Parathyroid adenoma (tissue), 2 donors: ENCODE data around the gene TBC1D7.

Source experiments
- H2AFZ ChIP-seq: fragments of 300-600 bp; sonication (generic); one replicate; pipeline ENCODE4 v1.7.0; 2017; ENCODE audit warnings: antibody characterized with exemption, mild to moderate bottlenecking
- H3K27ac ChIP-seq: fragments of 300-600 bp; sonication (generic); one replicate; pipeline ENCODE4 v1.7.0; 2017
- H3K27me3 ChIP-seq: fragments of 300-600 bp; sonication (generic); one replicate; pipeline ENCODE4 v1.7.0; 2017; ENCODE audit warnings: low read length; ENCODE audit not compliant: control insufficient read depth, insufficient read depth
- H3K36me3 ChIP-seq: fragments of 300-600 bp; sonication (generic); one replicate; pipeline ENCODE4 v1.7.0; 2017; ENCODE audit warnings: low read length; ENCODE audit not compliant: control insufficient read depth, insufficient read depth
- H3K4me1 ChIP-seq: fragments of 300-600 bp; sonication (generic); one replicate; pipeline ENCODE4 v1.7.0; 2017; ENCODE audit warnings: control low read depth
- H3K4me2 ChIP-seq: fragments of 300-600 bp; sonication (generic); one replicate; pipeline ENCODE4 v1.7.0; 2017; ENCODE audit warnings: low read length
- H3K4me3 ChIP-seq: fragments of 300-600 bp; sonication (generic); one replicate; pipeline ENCODE4 v1.7.0; 2017; ENCODE audit warnings: low read depth, low read length
- H3K79me2 ChIP-seq: fragments of 300-600 bp; sonication (generic); one replicate; pipeline ENCODE4 v1.7.0; 2017; ENCODE audit warnings: control low read depth
- H3K9ac ChIP-seq: fragments of 300-600 bp; sonication (generic); one replicate; pipeline ENCODE4 v1.7.0; 2017; ENCODE audit warnings: mild to moderate bottlenecking
- H3K9me3 ChIP-seq: fragments of 300-600 bp; sonication (generic); one replicate; pipeline ENCODE4 v1.7.0; 2017; ENCODE audit warnings: low read length; ENCODE audit not compliant: control insufficient read depth
- CTCF ChIP-seq: fragments of 300-600 bp; sonication (generic); IDR thresholded peaks from one replicate; pipeline ENCODE4 v1.7.0; 2017; ENCODE audit warnings: antibody characterized with exemption, mild to moderate bottlenecking
- donor health status: primary hyperparathyroidism.

TBC1D7 gene

GRCh38 chr6:13348334-13349113 is 20.2 kb upstream of the TBC1D7 start:
- Histone ChIP-seq H2AFZ (no peak overlapping the region), H3K79me2 (no peaks in the 10 kb centered on the region), H3K36me3 (no peaks in the 10 kb centered on the region), H3K4me2 (no peak overlapping the region), H3K4me1 (no peaks in the 10 kb centered on the region), H3K4me3 (no peak overlapping the region), H3K27me3 (no peaks in the 10 kb centered on the region), H3K27ac (no peak overlapping the region), H3K9ac (no peak overlapping the region), H3K9me3 (no peaks in the 10 kb centered on the region)
- no peak for TF ChIP-seq CTCF

DNA sequence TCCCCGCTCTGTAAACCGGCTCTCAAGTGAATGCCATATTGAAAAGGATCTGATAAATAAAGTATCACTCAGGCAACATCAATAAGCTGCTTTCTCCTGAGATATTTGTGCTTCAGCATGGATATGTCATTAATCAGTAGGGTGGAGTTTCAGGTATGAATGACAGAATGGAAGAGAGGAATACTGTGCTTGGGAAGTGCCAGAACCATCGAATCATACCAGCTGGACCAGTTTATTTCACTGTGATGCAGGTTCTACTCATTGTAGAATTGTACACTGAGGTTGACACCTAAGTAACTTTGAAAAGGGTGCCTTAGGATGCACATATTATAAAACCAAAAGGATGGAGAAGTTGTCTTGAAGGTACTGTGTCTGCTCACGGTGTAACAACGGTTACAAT is 17.9 kb upstream of the TBC1D7 start:
- no peaks in the 10 kb centered on the region for H3K27me3 ChIP-seq
- no peaks in the 10 kb centered on the region for H3K36me3 ChIP-seq
- H3K9me3 ChIP-seq, result no peaks in the 10 kb centered on the region
- H3K9ac ChIP-seq, result no peak overlapping the region
- no peak overlapping the region for H3K27ac ChIP-seq
- H3K4me1 ChIP-seq, result no peaks in the 10 kb centered on the region
- H3K4me3 ChIP-seq, result no peak overlapping the region
- H3K79me2 ChIP-seq, result no peaks in the 10 kb centered on the region
- TF ChIP-seq CTCF, result no peak
- H2AFZ ChIP-seq, result no peak overlapping the region
- no peak overlapping the region for H3K4me2 ChIP-seq

DNA sequence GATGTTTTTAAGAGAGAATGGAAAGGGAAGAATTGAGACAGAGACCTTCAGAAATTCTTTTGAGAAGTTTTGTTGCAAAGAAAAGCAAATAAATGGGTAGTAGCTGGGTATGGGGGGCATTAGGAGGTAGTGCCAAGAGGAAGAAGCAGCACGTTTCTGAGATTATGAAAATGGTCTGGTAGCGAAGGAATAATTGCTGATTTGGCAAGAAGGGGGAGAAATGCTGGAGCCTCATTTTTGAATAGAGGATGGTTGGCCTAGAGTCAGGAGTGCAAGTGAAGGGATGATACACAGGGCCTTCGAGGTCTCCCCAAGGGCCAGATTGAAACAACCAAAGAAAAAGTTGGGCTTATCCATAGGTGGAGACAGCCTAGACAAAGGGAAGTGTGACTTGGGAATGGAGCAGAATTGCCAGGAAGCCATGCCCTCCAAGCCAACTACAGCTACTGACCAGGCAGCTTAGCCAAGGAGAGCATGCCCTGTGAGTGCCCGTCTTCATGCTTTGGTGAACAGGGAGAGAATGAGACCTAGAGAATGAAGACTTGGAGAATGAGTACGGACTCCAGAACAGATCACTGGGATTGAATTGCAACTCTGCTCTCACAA is 14.2 kb upstream of the TBC1D7 start:
- no peak for TF ChIP-seq CTCF
- H3K27ac ChIP-seq, result no peak overlapping the region

GRCh38 chr6:13339863-13340630 is 11.7 kb upstream of the TBC1D7 start:
- Histone ChIP-seq H3K4me3 (no peak overlapping the region), H3K9me3 (no peaks in the 10 kb centered on the region), H3K79me2 (no peaks in the 10 kb centered on the region), H3K27me3 (no peaks in the 10 kb centered on the region), H3K4me1 (no peaks in the 10 kb centered on the region), H3K9ac (no peak overlapping the region), H3K27ac (no peak overlapping the region), H2AFZ (no peak overlapping the region), H3K36me3 (no peaks in the 10 kb centered on the region), H3K4me2 (no peak overlapping the region)
- no peak for TF ChIP-seq CTCF

More for the DNA sequence above, 14.2 kb upstream of the TBC1D7 start:
- Histone ChIP-seq H3K4me2 (no peak overlapping the region), H3K27me3 (no peaks in the 10 kb centered on the region), H3K4me1 (no peaks in the 10 kb centered on the region), H3K79me2 (no peaks in the 10 kb centered on the region), H2AFZ (no peak overlapping the region), H3K36me3 (no peaks in the 10 kb centered on the region), H3K9me3 (no peaks in the 10 kb centered on the region), H3K4me3 (no peak overlapping the region), H3K9ac (no peak overlapping the region)
